HCT116 (cell line): ENCODE results near the gene TH. TPM values are rescaled to one million over a fixed set of nuclear protein-coding genes. Genes with fewer than 3 reads are reported as not detected.

Experiments
- ATAC-seq: fragments of 200-7000 bp; cut with Tn5 transposase; 2 replicates; pipeline ENCODE4 v1.9.1; 2020; ENCODE audit warnings: mild to moderate bottlenecking, moderate library complexity
- BruUV-seq: library from RNA; stranded (reverse); fragments of 400-500 nt; replicated peaks from 2 replicates; lab custom pipeline; 2021; lab: Mats Ljungman, UMichigan
- CTCF ChIA-PET: fragments of 300-600 bp; sonication (Branson Sonifier 250); formaldehyde crosslinking; loops from one replicate; lab custom pipeline; 2021; ENCODE audit warnings: antibody characterized with exemption; lab: Charles Lee
- POLR2A ChIA-PET: fragments of 300-600, 350-600 bp; sonication (Branson Sonifier 250); formaldehyde crosslinking; loops from one replicate; lab custom pipeline; 2021; ENCODE audit warnings: antibody characterized with exemption; lab: Charles Lee
- RAD21 ChIA-PET, 2 experiments: fragments of 300-600 bp; sonication (Branson Sonifier 250); formaldehyde crosslinking; loops; one replicate each; lab custom pipeline; 2023; ENCODE audit warnings: low total read pairs in 2 of 2; ENCODE audit not compliant: uncharacterized antibody in 2 of 2, unreplicated experiment in 2 of 2, low non-redundant PET in 1 of 2; lab: Charles Lee
- DNase-seq: peaks from one replicate; pipeline ENCODE4 v3.0.0-alpha.2; 2010; ENCODE audit warnings: low read depth, low spot score
- H2AFZ ChIP-seq: fragments of 200-600 bp; shearing (Covaris generic), sonication (generic); 2 replicates; pipeline ENCODE4 v1.6.1; 2017; ENCODE audit warnings: low read depth, mixed run types, mixed read lengths, antibody characterized with exemption, low read length; ENCODE audit not compliant: poor library complexity, severe bottlenecking
- H3K27ac ChIP-seq: 2 replicates; pipeline ENCODE4 v1.5.1; 2012; ENCODE audit warnings: low read depth, low read length
- H3K27me3 ChIP-seq: fragments of 200-600 bp; sonication (generic); 2 replicates; pipeline ENCODE4 v1.6.1; 2016; ENCODE audit warnings: mixed run types, low read length, mixed read lengths; ENCODE audit not compliant: insufficient read depth
- H3K36me3 ChIP-seq, 2 experiments: fragments of 200-500 bp in 1 of 2; fragments of 200-600 bp in 1 of 2; sonication (Bioruptor generic) in 1 of 2; sonication (generic) in 1 of 2; 2 replicates each; pipeline versions ENCODE4 v1.5.1 to v1.6.1; 2014 to 2016; ENCODE audit warnings: low read length in 2 of 2, inconsistent platforms in 1 of 2, mixed read lengths in 1 of 2, mixed run types in 1 of 2; ENCODE audit not compliant: insufficient read depth in 2 of 2, control insufficient read depth in 1 of 2
- H3K4me1 ChIP-seq, 2 experiments: fragments of 200-600 bp in 1 of 2; sonication (generic) in 1 of 2; 2 replicates each; pipeline versions ENCODE4 v1.5.1 to v1.6.1; 2012 to 2017; ENCODE audit warnings: low read length in 2 of 2, inconsistent platforms in 1 of 2, mild to moderate bottlenecking in 1 of 2, mixed read lengths in 1 of 2, mixed run types in 1 of 2, moderate library complexity in 1 of 2; ENCODE audit not compliant: insufficient read depth in 2 of 2, control insufficient read depth in 1 of 2
- H3K4me2 ChIP-seq: fragments of 200-600 bp; sonication (generic); 2 replicates; pipeline ENCODE4 v1.6.1; 2017; ENCODE audit warnings: mixed run types, low read length, mixed read lengths
- H3K4me3 ChIP-seq, 2 experiments: fragments of 200-600 bp in 1 of 2; sonication (generic) in 1 of 2; replicated peaks in 1 of 2; 2 replicates each; pipeline ENCODE4 v1.5.1; 2011 to 2016; ENCODE audit warnings: low read length in 2 of 2, control low read depth in 1 of 2, low read depth in 1 of 2, mild to moderate bottlenecking in 1 of 2, mixed read lengths in 1 of 2, mixed run types in 1 of 2
- H3K79me2 ChIP-seq: fragments of 200-600 bp; sonication (generic); 2 replicates; pipeline ENCODE4 v1.6.1; 2017; ENCODE audit warnings: mild to moderate bottlenecking, mixed run types, low read length, moderate library complexity, mixed read lengths; ENCODE audit not compliant: insufficient read depth
- H3K9ac ChIP-seq: fragments of 200-600 bp; sonication (generic); 2 replicates; pipeline ENCODE4 v1.6.1; 2016; ENCODE audit warnings: low read length, mixed read lengths
- H3K9me2 ChIP-seq: fragments of 200-600 bp; sonication (generic), shearing (Covaris generic); 2 replicates; pipeline ENCODE4 v1.6.1; 2017; ENCODE audit warnings: mixed run types, mild to moderate bottlenecking, moderate library complexity; ENCODE audit not compliant: insufficient read depth
- H3K9me3 ChIP-seq, 2 experiments: fragments of 200-500 bp in 1 of 2; fragments of 200-600 bp in 1 of 2; sonication (Bioruptor generic) in 1 of 2; sonication (generic) in 1 of 2; 2 replicates each; pipeline ENCODE4 v1.6.1; 2014 to 2017; ENCODE audit warnings: low read length in 2 of 2, mixed read lengths in 2 of 2, inconsistent platforms in 1 of 2, low read depth in 1 of 2, mild to moderate bottlenecking in 1 of 2, mixed run types in 1 of 2, moderate library complexity in 1 of 2; ENCODE audit not compliant: control insufficient read depth in 1 of 2, insufficient read depth in 1 of 2
- H4K20me1 ChIP-seq: fragments of 200-600 bp; sonication (generic), shearing (Covaris generic); 2 replicates; pipeline ENCODE4 v1.6.1; 2017; ENCODE audit warnings: mixed run types, mild to moderate bottlenecking, moderate library complexity; ENCODE audit not compliant: insufficient read depth
- EZH2phosphoT487 ChIP-seq: fragments of 200-600 bp; IDR thresholded peaks from 2 replicates; pipeline ENCODE4 v1.6.1; 2018; ENCODE audit warnings: antibody characterized with exemption, borderline replicate concordance
- FOSL1 ChIP-seq: IDR thresholded peaks from 2 replicates; pipeline ENCODE4 v1.6.1; 2012; ENCODE audit warnings: low read depth
- POLR2AphosphoS5 ChIP-seq: IDR thresholded peaks from 2 replicates; pipeline ENCODE4 v1.6.1; 2011; ENCODE audit warnings: mild to moderate bottlenecking, low read depth, low read length, moderate library complexity
- RAD21 ChIP-seq: IDR thresholded peaks from 2 replicates; pipeline ENCODE4 v1.6.1; 2012; ENCODE audit warnings: low read depth, mild to moderate bottlenecking
- SIN3A ChIP-seq: IDR thresholded peaks from 2 replicates; pipeline ENCODE4 v1.6.1; 2012; ENCODE audit warnings: low read depth
- SRF ChIP-seq: IDR thresholded peaks from 2 replicates; pipeline ENCODE4 v1.6.1; 2012; ENCODE audit warnings: low read depth
- ZNF274 ChIP-seq: fragments of 200-500 bp; sonication (Bioruptor generic); IDR thresholded peaks from 2 replicates; pipeline ENCODE4 v1.6.1; 2014; ENCODE audit warnings: mild to moderate bottlenecking, low read depth, low read length, inconsistent platforms
- intact Hi-C: fragments of 100-400 bp; cut with micrococcal nuclease; formaldehyde crosslinking; loops from 2 replicates; pipeline ENCODE4 v1.10.0; 2022
- total RNA-seq: library from RNA; stranded (reverse); gene quantifications from one replicate; pipeline ENCODE4 v1.2.1, GENCODE V29; 2021; ENCODE audit not compliant: unreplicated experiment
- TF ChIP-seq, protein P1 (sequence below): IDR thresholded peaks from 2 replicates; pipeline ENCODE4 v1.6.1; 2011; ENCODE audit warnings: mild to moderate bottlenecking, low read length, moderate library complexity; ENCODE audit not compliant: insufficient replicate concordance; ENCODE audit errors: extremely low read depth
- TF ChIP-seq, protein P2 (sequence below), 3 experiments: fragments of 200-600 bp in 1 of 3; sonication (generic) in 1 of 3; IDR thresholded peaks in 2 of 3; conservative IDR thresholded peaks in 1 of 3; 2 replicates each; pipeline ENCODE4 v1.5.1; 2012 to 2017; ENCODE audit warnings: low read depth in 2 of 3, low read length in 2 of 3, antibody characterized with exemption in 1 of 3, borderline replicate concordance in 1 of 3, control low read depth in 1 of 3, mild to moderate bottlenecking in 1 of 3, mixed read lengths in 1 of 3, mixed run types in 1 of 3, moderate library complexity in 1 of 3; ENCODE audit not compliant: insufficient read depth in 1 of 3

Gene TH
- total RNA-seq, 1 experiment from 2014 or later: not detected

DNA sequence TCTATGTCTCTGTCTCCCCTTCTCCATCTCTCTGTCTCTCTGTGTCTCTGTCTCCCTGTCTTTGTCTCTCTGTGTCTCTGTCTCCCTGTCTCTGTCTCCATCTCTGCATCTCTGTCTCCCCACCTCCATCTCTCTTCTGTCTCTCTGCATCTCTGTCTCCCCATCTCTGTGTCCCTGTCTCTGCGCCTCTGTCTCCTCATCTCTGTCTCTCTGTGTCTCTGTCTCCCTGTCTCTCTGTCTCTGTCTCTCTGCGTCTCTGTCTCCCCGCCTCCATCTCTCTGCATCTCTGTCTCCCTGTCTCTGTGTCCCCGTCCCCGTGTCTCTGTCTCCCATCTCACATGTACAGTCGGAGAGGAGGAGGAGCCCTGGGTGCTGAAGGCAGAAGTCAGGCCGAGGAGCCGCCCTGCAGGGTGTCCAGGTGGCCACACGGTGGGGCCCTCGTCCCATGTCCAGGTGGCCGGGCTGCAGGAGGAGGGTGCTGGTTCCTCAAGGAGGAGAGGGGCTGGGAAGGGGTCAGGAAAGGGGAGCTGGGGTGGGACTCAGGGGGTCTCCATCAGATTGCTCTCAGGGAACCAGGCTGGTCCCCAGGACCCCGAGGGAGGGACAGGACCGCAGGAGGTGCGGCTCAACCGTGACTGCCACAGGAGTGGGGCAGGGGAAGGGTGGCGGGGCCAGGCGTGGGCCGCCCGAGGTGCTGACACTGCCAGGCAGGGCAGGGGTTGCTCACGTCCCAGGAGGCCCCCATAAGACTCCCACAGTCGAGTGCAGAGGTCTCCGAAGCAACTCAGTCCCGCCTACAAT, 25.6 kb upstream of the TH start:
- peak; percentile 90 for ATAC-seq
- no peaks in the 10 kb centered on the region for H3K27me3 ChIP-seq
- intact Hi-C loops: loop anchor here (1.0 to 10.0 kb wide), 4 partner anchors 102 to 338 kb away; partner anchors contain the start of gene TSSC4
- no peaks in the 10 kb centered on the region for H4K20me1 ChIP-seq
- TF ChIP-seq RAD21 (peak; percentile 98), FOSL1 (no peak), SRF (no peak), EZH2phosphoT487 (no peak), ZNF274 (no peak), SIN3A (no peak), POLR2AphosphoS5 (no peak)
- TF ChIP-seq, protein P1, sequence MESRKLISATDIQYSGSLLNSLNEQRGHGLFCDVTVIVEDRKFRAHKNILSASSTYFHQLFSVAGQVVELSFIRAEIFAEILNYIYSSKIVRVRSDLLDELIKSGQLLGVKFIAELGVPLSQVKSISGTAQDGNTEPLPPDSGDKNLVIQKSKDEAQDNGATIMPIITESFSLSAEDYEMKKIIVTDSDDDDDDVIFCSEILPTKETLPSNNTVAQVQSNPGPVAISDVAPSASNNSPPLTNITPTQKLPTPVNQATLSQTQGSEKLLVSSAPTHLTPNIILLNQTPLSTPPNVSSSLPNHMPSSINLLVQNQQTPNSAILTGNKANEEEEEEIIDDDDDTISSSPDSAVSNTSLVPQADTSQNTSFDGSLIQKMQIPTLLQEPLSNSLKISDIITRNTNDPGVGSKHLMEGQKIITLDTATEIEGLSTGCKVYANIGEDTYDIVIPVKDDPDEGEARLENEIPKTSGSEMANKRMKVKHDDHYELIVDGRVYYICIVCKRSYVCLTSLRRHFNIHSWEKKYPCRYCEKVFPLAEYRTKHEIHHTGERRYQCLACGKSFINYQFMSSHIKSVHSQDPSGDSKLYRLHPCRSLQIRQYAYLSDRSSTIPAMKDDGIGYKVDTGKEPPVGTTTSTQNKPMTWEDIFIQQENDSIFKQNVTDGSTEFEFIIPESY: no peak
- TF ChIP-seq, protein P2, sequence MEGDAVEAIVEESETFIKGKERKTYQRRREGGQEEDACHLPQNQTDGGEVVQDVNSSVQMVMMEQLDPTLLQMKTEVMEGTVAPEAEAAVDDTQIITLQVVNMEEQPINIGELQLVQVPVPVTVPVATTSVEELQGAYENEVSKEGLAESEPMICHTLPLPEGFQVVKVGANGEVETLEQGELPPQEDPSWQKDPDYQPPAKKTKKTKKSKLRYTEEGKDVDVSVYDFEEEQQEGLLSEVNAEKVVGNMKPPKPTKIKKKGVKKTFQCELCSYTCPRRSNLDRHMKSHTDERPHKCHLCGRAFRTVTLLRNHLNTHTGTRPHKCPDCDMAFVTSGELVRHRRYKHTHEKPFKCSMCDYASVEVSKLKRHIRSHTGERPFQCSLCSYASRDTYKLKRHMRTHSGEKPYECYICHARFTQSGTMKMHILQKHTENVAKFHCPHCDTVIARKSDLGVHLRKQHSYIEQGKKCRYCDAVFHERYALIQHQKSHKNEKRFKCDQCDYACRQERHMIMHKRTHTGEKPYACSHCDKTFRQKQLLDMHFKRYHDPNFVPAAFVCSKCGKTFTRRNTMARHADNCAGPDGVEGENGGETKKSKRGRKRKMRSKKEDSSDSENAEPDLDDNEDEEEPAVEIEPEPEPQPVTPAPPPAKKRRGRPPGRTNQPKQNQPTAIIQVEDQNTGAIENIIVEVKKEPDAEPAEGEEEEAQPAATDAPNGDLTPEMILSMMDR (IDR thresholded peaks at IDR 0.05 in 2 of 3, conservative IDR thresholded peaks at IDR 0.05 in 1 of 3; ENCODE audit: borderline replicate concordance in 1 of 3, insufficient read depth in 1 of 3, low read depth in 2 of 3, low read length in 2 of 3): peak; percentile 85 to 97 (median 97)
- ChIA-PET RAD21 (interaction anchor here (1.1 to 1.5 kb wide), 3 partner anchors 102 to 223 kb away, joined by 3 to 5 read pairs (median 4); no protein-coding TSS in a partner anchor), CTCF (interaction anchor here (1.0 to 3.7 kb wide), 3 partner anchors 101 to 223 kb away, joined by 4 to 24 read pairs (median 9); no protein-coding TSS in a partner anchor), POLR2A (no interaction called here)
- H3K4me1 ChIP-seq: peaks cover 5 to 20% of the 10 kb centered on the region in 2 experiments; a peak in 3 of 4 replicates
- no TSS peak for BruUV-seq
- no peaks in the 10 kb centered on the region for H3K79me2 ChIP-seq
- H3K36me3 ChIP-seq: no peaks in the 10 kb centered on the region
- no peak overlapping the region for H3K4me3 ChIP-seq
- H3K4me2 ChIP-seq: no peak overlapping the region
- peak; percentile 54 for DNase-seq
- no peaks in the 10 kb centered on the region for H3K9me3 ChIP-seq
- no peak overlapping the region for H2AFZ ChIP-seq
- no peaks in the 10 kb centered on the region for H3K9me2 ChIP-seq
- H3K27ac ChIP-seq: no peak overlapping the region; the same call in 1 of the 2 replicates
- no peak overlapping the region for H3K9ac ChIP-seq
